Liver (tissue), 9 donors: Measurements from ENCODE around the gene IL1RAPL2. TPM values are rescaled to one million over a fixed set of nuclear protein-coding genes. Genes with fewer than 3 reads are reported as not detected.

Experiments used
- DNase-seq: peaks from one replicate; pipeline ENCODE4 v3.0.0-alpha.2; 2017; ENCODE audit warnings: low spot score
- H3K27ac ChIP-seq, 2 donors: one replicate each; pipeline ENCODE4 v1.7.0; 2013; ENCODE audit warnings: inconsistent platforms in 2 of 2, low read length in 2 of 2, control low read depth in 1 of 2, low read depth in 1 of 2, mild to moderate bottlenecking in 1 of 2
- H3K27me3 ChIP-seq, 4 donors: one replicate each; pipeline versions ENCODE4 v1.6.1 to v1.7.0; 2013; ENCODE audit warnings: low read length in 3 of 4, inconsistent platforms in 1 of 4, mild to moderate bottlenecking in 1 of 4, moderate library complexity in 1 of 4; ENCODE audit not compliant: control insufficient read depth in 4 of 4, insufficient read depth in 4 of 4
- H3K36me3 ChIP-seq, 4 donors: one replicate each; pipeline versions ENCODE4 v1.6.1 to v1.7.0; 2013; ENCODE audit warnings: low read length in 3 of 4, mild to moderate bottlenecking in 3 of 4, low read depth in 1 of 4, moderate library complexity in 1 of 4; ENCODE audit not compliant: control insufficient read depth in 4 of 4, insufficient read depth in 3 of 4
- H3K4me1 ChIP-seq, 4 donors: one replicate each; pipeline versions ENCODE4 v1.6.1 to v1.7.0; 2013; ENCODE audit warnings: low read length in 3 of 4, mild to moderate bottlenecking in 3 of 4, moderate library complexity in 1 of 4; ENCODE audit not compliant: control insufficient read depth in 4 of 4, insufficient read depth in 4 of 4
- H3K4me3 ChIP-seq, 3 donors: one replicate each; pipeline versions ENCODE4 v1.6.1 to v1.7.0; 2013; ENCODE audit warnings: low read length in 3 of 3, control low read depth in 1 of 3, low read depth in 1 of 3, mild to moderate bottlenecking in 1 of 3
- H3K9ac ChIP-seq, 2 donors: one replicate each; pipeline ENCODE4 v1.7.0; 2013; ENCODE audit warnings: low read length in 2 of 2, mild to moderate bottlenecking in 2 of 2, moderate library complexity in 2 of 2, control low read depth in 1 of 2, low read depth in 1 of 2
- H3K9me3 ChIP-seq, 4 donors: one replicate each; pipeline versions ENCODE4 v1.6.1 to v1.7.0; 2013; ENCODE audit warnings: low read length in 3 of 4; ENCODE audit not compliant: control insufficient read depth in 4 of 4
- CTCF ChIP-seq: fragments of 150-350 bp; IDR thresholded peaks from 2 replicates; pipeline ENCODE4 v1.5.1; 2017; ENCODE audit warnings: improper control_type of control experiment, low read depth, low read length; ENCODE audit not compliant: missing input control
- EGR1 ChIP-seq, 2 donors: IDR thresholded peaks; 2 replicates each; pipeline ENCODE4 v1.6.1; 2016 to 2018; ENCODE audit warnings: antibody characterized with exemption in 2 of 2, low read depth in 2 of 2
- FOXA1 ChIP-seq: IDR thresholded peaks from 2 replicates; pipeline ENCODE4 v1.6.1; 2016; ENCODE audit warnings: antibody characterized with exemption
- FOXA2 ChIP-seq: IDR thresholded peaks from 2 replicates; pipeline ENCODE4 v1.6.1; 2016; ENCODE audit warnings: antibody characterized with exemption
- GABPA ChIP-seq, 2 donors: IDR thresholded peaks in 1 of 2; conservative IDR thresholded peaks in 1 of 2; 2 replicates each; pipeline ENCODE4 v1.6.1; 2016; ENCODE audit warnings: antibody characterized with exemption in 2 of 2, mild to moderate bottlenecking in 1 of 2, moderate library complexity in 1 of 2
- HNF4A ChIP-seq, 2 donors: conservative IDR thresholded peaks; 2 replicates each; pipeline ENCODE4 v1.6.1; 2016; ENCODE audit warnings: antibody characterized with exemption in 2 of 2, mild to moderate bottlenecking in 2 of 2
- HNF4G ChIP-seq: IDR thresholded peaks from 2 replicates; pipeline ENCODE4 v1.6.1; 2016; ENCODE audit warnings: antibody characterized with exemption
- JUND ChIP-seq, 2 donors: IDR thresholded peaks; 2 replicates each; pipeline ENCODE4 v1.6.1; 2016; ENCODE audit warnings: antibody characterized with exemption in 2 of 2
- NR2F2 ChIP-seq: IDR thresholded peaks from 2 replicates; pipeline ENCODE4 v1.6.1; 2016; ENCODE audit warnings: antibody characterized with exemption
- RAD21 ChIP-seq, 2 donors: IDR thresholded peaks; 2 replicates each; pipeline ENCODE4 v1.6.1; 2016; ENCODE audit warnings: antibody characterized with exemption in 2 of 2, mild to moderate bottlenecking in 2 of 2
- RXRA ChIP-seq, 2 donors: IDR thresholded peaks; 2 replicates each; pipeline ENCODE4 v1.6.1; 2017 to 2018; ENCODE audit warnings: antibody characterized with exemption in 2 of 2, mild to moderate bottlenecking in 1 of 2
- SP1 ChIP-seq: IDR thresholded peaks from 2 replicates; pipeline ENCODE4 v1.6.1; 2018; ENCODE audit warnings: antibody characterized with exemption, mild to moderate bottlenecking
- TAF1 ChIP-seq: conservative IDR thresholded peaks from 2 replicates; pipeline ENCODE4 v1.6.1; 2016; ENCODE audit warnings: antibody characterized with exemption, mild to moderate bottlenecking
- YY1 ChIP-seq: IDR thresholded peaks from 2 replicates; pipeline ENCODE4 v1.6.1; 2016; ENCODE audit warnings: antibody characterized with exemption, mild to moderate bottlenecking
- ZBTB33 ChIP-seq: IDR thresholded peaks from 2 replicates; pipeline ENCODE4 v1.6.1; 2016; ENCODE audit warnings: antibody characterized with exemption
- WGBS: extraction: QIAGEN DNeasy Blood & Tissue Kit; methylation state at CpG from one replicate; pipeline ENCODE4 v1.1.7; 2013; 5-methylcytosine and 5-hydroxymethylcytosine counted together
- polyA plus RNA-seq, 2 donors: library from polyadenylated mRNA; stranded (reverse) in 1 of 2; unstranded in 1 of 2; fragments of 200-250 nt in 1 of 2; fragments of >200 nt in 1 of 2; fragmentation: Nextera tagmentation in 1 of 2; extraction: Ambion mirVana in 1 of 2; gene quantifications; one replicate each; pipeline versions ENCODE4 v1.2.1 to v1.2.3, GENCODE V29; 2013 to 2015
- total RNA-seq, 2 donors: library from RNA; depleted of rRNA; stranded (reverse); fragments of >200 nt; gene quantifications; one replicate each; pipeline ENCODE4 v1.2.3, GENCODE V29; 2014
- TF ChIP-seq, protein P1 (sequence below): IDR thresholded peaks from 2 replicates; pipeline ENCODE4 v1.6.1; 2016; ENCODE audit warnings: antibody characterized with exemption
- TF ChIP-seq, protein P2 (sequence below): IDR thresholded peaks from 2 replicates; pipeline ENCODE4 v1.6.1; 2016; ENCODE audit warnings: antibody characterized with exemption
- TF ChIP-seq, protein P3 (sequence below): IDR thresholded peaks from 2 replicates; pipeline ENCODE4 v1.6.1; 2016; ENCODE audit warnings: antibody characterized with exemption, mild to moderate bottlenecking
- donor health status: healthy.
- donor health status: healthy.
- donor health status: healthy.
- donor health status: healthy.
- donor health status: healthy.

Gene IL1RAPL2
- total and polyA plus RNA-seq, 4 donors, result 0.20 to 1.6 (median 0.91) TPM

DNA sequence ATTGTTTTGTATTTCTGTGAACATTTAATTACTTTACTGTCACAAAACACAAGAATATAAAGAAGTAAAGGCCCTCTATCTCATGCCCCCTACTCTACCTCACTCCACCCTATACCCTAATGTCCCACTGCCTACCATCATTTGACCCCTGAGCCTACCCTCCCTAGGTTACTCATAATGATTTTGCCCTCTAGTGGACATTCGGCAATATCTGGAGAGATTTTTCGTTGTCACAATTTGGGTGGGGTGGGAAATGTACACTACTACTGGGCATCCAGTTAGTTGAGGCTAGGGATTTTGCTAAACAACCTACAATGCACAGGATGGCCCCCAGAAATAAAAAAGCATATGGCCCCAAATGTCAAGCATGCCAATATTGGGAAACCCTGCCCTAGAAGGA is 644.3 kb downstream of the IL1RAPL2 start:
- TF ChIP-seq JUND (IDR thresholded peaks at IDR 0.05), result no peak
- no peak for TF ChIP-seq HNF4A (conservative IDR thresholded peaks at IDR 0.05)
- TF ChIP-seq HNF4G, result no peak
- no peak for TF ChIP-seq RXRA (IDR thresholded peaks at IDR 0.05)
- no peak for TF ChIP-seq GABPA (IDR thresholded peaks at IDR 0.05 in 1 of 2, conservative IDR thresholded peaks at IDR 0.05 in 1 of 2)
- TF ChIP-seq NR2F2, result no peak
- no peak for TF ChIP-seq RAD21 (IDR thresholded peaks at IDR 0.05)
- TF ChIP-seq FOXA1, result no peak
- TF ChIP-seq CTCF, result no peak
- no peak for TF ChIP-seq TAF1
- TF ChIP-seq, protein P1, sequence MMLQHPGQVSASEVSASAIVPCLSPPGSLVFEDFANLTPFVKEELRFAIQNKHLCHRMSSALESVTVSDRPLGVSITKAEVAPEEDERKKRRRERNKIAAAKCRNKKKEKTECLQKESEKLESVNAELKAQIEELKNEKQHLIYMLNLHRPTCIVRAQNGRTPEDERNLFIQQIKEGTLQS, result no peak
- no peak for TF ChIP-seq FOXA2
- TF ChIP-seq, protein P2, sequence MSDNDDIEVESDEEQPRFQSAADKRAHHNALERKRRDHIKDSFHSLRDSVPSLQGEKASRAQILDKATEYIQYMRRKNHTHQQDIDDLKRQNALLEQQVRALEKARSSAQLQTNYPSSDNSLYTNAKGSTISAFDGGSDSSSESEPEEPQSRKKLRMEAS, result no peak
- TF ChIP-seq YY1, result no peak
- TF ChIP-seq, protein P3, sequence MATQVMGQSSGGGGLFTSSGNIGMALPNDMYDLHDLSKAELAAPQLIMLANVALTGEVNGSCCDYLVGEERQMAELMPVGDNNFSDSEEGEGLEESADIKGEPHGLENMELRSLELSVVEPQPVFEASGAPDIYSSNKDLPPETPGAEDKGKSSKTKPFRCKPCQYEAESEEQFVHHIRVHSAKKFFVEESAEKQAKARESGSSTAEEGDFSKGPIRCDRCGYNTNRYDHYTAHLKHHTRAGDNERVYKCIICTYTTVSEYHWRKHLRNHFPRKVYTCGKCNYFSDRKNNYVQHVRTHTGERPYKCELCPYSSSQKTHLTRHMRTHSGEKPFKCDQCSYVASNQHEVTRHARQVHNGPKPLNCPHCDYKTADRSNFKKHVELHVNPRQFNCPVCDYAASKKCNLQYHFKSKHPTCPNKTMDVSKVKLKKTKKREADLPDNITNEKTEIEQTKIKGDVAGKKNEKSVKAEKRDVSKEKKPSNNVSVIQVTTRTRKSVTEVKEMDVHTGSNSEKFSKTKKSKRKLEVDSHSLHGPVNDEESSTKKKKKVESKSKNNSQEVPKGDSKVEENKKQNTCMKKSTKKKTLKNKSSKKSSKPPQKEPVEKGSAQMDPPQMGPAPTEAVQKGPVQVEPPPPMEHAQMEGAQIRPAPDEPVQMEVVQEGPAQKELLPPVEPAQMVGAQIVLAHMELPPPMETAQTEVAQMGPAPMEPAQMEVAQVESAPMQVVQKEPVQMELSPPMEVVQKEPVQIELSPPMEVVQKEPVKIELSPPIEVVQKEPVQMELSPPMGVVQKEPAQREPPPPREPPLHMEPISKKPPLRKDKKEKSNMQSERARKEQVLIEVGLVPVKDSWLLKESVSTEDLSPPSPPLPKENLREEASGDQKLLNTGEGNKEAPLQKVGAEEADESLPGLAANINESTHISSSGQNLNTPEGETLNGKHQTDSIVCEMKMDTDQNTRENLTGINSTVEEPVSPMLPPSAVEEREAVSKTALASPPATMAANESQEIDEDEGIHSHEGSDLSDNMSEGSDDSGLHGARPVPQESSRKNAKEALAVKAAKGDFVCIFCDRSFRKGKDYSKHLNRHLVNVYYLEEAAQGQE, result no peak
- no peak for TF ChIP-seq EGR1 (IDR thresholded peaks at IDR 0.05; ENCODE audit: low read depth in 2 of 2)
- no peak for TF ChIP-seq ZBTB33
- no peak for TF ChIP-seq SP1
- no peak overlapping the region for H3K9ac ChIP-seq
- H3K27ac ChIP-seq, result no peak overlapping the region
- H3K4me3 ChIP-seq, result no peak overlapping the region
- no peaks in the 10 kb centered on the region for H3K27me3 ChIP-seq
- 95% methylated on average over 2 of the region's 2 CpGs for WGBS
- no peak for DNase-seq
- H3K9me3 ChIP-seq, result no peaks in the 10 kb centered on the region
- H3K36me3 ChIP-seq, result no peaks in the 10 kb centered on the region
- H3K4me1 ChIP-seq, result no peaks in the 10 kb centered on the region
